T-helper 2 cell (primary cell): ENCODE measurements around the gene DUSP28.
A peak's percentile ranks its signal among the peaks of the same experiment; 100 is the strongest.
"Not testable (repeated sequence)": the region's sequence is repeated elsewhere in the genome, so short reads cannot be mapped to it uniquely, and the experiment has no call there.

Experiments
- DNase-seq, 5 experiments: peaks; one replicate each; pipeline versions ENCODE4 v3.0.0 to v3.0.0-alpha.2; 2012 to 2022

The DUSP28 gene

DNA sequence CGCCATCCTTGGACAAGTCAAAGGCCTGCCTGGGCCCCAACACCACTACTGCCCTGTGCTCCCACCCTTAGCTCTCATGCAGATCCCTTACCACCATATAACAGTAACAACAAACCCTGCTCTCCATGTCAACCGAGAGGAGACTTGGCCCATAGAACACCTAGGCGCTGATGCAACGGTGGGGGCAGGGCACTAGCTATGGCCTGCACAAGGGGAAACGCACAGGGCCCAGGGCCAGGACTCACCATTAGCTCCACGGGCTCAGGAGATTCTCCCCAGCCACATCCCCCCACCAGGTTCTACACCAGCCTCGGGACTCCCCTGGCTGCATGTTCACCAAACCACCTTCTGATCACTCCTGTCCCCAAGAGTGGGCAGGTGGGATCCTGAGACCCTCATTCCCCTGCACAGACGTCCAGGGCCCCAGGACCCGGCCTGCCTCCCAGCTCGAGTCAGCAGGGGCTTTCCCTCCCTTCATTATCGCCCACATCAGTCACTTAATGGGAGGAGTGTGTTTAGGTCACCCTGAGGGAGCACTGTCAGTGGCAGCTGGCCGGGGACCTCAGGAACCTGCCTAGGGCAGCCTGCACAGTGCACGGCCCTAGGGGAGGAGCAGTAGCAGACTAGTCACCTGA, 31.6 kb upstream of the DUSP28 start:
- DNase-seq: no peak

DNA sequence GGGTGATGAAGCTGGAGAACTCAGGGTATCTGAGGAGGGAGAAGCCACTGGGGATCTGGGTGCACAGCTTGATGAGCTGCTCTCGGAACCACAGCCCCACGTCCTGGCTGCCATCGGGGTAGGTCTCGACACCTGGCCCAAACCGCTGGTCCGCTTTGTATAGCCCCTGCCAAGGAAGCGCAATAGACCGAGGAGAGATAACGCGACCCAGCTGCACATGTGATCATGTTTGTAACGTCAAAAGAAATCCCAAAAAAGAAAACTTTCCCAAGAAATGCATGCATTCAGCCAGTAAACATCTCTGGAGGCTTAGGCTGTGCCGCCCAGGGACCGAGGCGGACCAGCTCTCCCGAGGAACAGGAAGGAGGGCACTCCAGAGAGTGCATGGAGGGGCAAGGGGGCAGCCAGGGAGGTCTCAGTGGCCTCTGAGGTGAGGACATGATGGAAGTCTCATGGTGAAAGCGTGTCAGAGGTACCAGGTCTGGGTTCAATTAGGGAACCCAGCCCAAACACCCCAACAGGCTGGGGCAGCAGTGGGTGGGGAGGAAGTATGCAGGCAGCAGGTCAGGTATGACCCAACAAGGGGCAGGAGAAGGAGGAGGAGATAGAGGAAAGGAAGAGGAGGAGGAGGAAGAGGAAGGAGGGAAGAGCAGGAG, 30.7 kb upstream of the DUSP28 start:
- DNase-seq: no peak

DNA sequence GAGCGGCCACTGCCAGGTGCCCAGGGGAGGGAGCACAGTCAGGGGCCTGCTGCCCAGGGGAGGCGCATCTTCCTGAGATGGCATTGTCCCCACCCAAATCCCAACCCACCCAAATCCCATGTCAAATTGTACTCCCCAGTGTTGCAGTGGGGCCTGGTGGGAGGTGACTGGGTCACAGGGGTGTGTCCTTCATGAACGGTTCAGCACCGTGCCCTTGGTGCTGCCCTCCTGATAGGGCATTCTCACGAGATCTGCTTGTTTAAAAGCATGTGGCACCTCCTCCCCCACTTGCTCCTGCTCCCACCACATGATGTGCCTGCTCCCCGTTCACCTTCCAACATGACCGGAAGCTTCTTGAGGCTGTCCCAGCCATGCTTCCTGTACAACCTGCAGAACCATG, 30.0 kb upstream of the DUSP28 start:
- DNase-seq: no peak

DNA sequence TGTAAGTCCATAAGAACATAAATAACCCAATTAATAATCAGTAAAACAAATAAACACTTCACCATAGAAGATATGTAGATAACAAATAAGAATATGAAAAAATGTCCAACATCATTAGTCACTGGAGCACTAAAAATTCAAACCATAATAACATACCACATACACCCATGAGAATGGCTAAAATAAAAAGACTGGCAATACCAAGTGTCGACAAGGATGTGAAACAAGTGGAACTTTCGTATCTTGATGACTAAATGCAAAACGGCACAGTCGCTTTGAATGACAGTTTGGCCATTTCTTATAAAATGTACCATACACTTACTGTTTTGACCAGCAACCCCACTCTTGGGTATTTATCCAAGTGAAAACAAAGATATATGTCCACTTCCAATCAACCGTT, 29.1 kb upstream of the DUSP28 start:
- no peak for DNase-seq

DNA sequence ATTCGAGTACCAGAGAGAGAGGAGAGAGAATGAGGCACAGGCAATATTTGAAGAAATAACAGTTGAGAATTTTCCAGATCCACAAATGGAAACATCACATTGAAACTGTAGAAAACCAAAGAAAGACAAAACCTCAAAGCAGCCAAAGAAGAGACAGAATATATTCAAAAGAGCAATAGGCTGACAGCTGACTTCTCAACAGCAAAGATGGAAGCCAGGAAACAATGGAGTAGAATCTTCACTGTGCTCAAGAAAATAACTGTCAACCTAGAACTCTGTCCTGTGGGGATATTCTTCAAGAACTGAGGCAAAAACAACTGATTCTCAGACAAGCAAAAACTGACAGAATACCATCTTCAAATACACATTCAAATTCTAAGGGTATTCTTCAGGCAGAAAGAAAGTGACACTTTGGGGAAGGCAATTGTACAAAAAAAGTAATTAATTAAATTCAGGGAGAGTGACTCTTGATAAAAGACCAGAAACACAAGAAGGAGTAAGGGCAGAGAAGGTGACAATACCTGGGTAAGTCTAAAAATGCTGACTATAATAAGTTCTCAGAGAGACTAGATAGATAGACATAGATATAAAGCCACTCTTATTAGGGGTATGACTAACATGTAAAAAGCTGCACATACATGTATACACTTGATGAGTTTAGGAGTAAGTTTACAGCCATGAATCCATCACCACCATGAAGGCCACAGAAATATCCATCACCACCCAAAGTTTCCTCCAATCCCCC, 28.0 kb upstream of the DUSP28 start:
- DNase-seq: no peak

DNA sequence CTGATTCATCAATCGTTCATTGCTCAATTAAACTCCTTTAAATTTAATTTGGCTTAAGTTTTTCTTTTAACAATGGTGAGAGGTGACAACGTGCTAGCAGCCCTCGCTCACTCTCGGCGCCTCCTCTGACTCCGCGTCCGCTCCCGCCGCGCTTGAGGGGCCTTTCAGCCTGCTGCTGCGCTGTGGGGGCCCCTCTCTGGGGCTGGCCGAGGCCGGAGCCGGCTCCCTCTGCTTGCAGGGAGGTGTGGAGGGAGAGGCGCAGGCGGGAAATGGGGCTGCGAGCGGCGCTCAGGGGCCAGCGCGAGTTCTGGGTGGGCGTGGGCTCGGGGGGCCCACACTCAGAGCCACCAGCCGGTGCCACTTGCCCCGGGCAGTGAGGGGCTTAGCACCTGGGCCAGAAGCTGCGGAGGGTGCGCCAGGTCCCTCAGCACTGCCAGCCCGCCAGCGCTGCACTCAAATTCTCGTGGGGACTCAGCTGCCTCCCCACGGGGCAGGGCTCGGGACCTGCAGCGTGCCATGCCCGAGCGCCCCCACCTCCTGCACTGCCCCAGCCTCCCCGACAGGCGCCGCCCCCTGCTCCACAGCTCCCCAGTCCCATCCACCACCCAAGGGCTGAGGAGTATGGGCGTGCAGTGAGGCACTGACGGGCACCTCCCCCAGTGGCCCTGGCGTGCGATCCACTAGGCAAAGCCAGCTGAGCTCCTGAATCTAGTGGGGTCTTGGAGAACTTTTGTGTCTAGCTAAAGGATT, 22.0 kb upstream of the DUSP28 start:
- DNase-seq: no peak

DNA sequence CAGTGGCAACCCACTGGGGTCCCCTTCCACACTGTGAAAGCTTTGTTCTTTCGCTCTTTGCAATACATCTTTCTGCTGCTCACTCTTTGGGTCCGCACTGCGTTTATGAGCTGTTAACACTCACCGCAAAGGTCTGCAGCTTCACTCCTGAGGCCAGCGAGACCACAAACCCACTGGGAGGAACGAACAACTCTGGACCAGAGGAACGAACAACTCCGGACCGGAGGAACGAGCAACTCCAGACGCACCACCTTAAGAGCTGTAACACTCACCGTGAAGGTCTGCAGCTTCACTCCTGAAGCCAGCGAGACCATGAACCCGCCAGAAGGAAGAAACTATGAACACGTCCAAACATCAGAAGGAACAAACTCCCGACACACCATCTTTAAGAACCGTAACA, 21.1 kb upstream of the DUSP28 start:
- DNase-seq: not testable (repeated sequence)

DNA sequence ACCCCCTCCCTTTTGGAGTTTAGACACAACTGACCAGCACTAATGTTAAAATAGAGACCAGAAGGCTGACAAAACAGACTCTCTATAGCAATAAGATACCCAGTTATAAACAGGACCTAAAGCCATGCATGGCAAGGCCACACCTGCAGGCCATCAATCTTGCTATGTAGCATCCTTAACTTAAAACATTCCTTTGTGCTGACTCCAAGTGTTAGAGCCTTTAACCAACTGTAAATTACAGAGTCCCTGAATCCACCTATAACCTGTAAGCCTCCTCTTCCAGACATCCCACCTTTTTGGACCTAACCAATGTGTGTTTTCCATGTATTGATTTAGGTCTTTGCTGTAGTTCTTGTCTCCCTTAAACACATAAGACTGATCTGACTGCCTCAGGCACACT, 20.3 kb upstream of the DUSP28 start:
- no peak for DNase-seq

DNA sequence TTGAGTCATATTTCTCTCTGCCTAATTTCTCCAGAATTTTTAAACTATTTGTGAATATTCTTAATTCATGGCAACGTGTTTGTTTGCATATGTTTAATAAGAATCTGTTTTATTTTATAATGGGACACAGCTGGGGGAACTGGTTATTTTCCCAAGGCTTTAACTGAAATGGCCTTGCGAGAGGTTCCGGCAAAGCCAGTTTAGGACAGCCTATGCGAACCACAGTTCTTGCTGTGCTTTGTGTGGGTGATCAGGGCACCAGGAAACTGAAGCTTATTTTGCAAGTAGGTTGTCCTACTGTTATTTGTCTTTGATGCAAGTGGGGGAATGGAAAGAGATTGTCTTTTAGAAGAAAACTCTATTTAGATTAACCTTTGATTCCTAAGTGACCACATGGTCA, 8.9 kb upstream of the DUSP28 start:
- no peak for DNase-seq

DNA sequence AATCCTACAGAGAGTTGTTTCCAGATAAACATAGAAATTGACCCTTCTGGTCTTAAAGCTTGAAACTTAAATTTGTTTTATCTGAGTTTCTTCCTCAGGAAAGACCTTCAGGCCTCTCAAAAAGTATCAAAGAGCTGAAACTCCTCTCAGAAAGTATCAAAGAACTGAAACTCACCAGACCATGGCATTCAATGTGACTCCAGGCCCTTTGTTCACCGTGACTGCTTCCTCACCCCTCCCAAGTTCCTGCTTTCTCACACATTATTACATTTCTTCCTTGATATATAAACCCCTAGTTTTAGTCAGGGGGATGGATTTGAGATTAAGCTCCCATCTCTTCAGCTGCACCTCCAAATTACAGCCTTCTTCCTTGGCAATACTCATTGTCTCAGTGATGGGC, 8.3 kb upstream of the DUSP28 start:
- DNase-seq: no peak

DNA sequence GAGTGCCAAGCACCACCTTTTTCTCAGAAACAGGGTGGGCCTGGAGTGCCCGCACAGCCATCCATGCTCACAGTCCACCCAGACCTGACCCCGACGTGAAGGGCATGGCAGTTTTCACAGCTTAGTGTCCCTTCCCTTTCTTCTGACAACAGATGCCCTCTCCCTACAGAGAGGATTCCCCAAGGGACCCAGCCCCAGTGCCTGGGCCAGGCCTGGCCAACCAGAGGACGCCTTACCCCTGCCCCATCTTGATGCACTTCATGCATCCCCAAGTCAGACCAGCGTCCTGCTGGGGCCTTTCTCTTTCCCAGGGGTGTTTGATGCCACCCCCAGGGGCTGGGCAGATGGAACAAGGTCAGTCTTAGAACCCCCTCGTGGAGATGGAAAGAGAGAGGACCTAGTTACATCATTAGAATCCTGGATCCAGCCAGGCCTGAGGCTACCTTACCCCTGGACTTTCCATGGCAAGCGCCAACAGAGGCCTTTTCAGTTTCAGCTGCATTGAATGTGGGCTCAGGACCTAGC, 6.1 kb upstream of the DUSP28 start:
- no peak for DNase-seq

DNA sequence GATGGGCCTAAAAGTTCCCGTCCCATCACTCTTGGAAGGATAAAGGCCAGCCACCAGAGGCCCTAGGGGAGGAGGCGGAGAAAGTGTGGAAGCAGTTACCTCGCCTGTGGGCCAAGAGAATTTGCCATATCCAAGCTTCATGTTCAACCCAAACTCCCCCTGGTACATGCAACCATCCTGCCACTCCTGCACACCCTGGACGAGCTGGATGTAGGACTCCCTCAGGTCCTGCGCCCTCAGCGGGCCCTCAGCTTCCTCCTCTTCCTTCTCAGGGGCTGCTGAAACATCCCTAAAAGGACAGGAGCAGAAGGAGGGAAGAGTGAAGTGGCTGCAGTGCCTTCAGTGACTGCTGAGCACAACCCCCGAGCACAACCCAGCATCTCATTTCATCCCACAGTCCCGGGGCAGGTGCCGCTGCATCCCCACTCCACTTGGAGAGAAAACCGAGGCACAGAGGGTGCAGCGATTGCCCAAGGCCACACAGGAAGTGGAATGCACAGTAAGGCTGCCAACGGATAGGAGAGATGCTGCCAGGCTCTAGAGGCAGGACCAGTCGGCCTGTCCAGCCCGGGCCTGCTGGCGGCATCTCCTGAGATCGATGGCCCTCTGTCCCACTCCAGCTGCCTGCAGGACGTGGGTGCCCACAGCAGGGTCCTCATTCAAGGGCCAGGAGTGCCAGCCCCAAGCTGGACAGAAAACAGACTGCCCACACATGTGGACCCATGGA, 5.2 kb upstream of the DUSP28 start:
- DNase-seq: no peak

DNA sequence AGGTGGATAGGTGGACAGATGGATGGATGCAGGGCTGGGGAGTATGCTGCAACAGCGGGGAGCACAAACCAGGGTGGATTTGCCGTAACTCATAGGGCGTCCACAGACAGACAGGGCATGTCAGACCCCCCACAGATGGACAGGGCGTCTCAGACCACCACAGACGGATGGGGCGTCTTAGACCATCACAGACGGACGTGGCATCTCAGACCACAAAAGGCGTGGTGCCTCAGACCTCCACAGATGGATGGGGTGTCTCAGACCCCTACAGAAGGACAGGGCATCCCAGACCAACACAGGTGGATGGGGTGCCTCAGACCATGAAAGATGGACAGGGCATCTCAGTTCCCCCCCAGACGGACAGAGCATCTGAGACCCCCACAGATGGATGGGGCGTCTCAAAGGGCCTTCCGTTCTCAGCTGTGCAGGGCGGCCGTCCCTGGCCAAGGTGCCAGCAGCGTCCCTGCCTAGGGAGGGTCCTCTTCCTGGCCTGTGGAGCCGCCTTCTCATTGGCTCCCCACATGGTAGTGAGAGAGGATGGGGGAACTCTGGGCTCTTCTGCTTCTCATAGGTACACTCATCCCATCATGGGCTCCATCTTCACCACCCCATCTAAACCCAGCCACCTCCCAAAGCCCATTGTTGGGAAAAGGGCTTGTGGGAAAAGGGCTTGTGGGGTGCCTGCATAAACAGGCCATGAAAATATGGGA, 4.5 kb upstream of the DUSP28 start:
- no peak for DNase-seq

DNA sequence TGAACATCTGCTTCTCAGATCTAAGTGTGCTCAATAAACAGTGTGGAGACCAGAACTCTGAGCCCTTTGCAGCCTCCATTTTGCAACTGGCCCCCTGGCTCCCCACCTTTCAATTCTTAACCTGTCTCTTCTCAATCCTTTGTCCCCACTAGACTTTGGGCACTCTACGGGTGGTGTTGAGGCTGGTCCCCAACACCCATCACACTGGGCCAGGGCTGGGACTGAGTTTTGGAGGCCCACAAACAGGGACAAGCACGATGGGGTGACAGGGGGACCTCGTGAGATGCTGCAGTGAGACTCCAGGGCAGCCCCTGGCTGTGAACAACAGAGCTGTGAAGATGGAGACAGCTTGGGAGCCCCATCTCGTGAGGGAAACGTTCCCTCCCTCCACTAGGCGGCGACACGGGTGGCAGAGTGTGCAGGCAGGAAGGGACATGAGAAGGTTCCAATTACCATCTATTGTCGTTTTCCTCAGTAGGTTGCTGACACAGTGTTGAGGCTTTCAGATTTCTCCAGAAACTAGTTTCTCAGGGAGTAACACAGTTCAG, 3.5 kb upstream of the DUSP28 start:
- peak; percentile 29 to 79 (median 59) for DNase-seq

DNA sequence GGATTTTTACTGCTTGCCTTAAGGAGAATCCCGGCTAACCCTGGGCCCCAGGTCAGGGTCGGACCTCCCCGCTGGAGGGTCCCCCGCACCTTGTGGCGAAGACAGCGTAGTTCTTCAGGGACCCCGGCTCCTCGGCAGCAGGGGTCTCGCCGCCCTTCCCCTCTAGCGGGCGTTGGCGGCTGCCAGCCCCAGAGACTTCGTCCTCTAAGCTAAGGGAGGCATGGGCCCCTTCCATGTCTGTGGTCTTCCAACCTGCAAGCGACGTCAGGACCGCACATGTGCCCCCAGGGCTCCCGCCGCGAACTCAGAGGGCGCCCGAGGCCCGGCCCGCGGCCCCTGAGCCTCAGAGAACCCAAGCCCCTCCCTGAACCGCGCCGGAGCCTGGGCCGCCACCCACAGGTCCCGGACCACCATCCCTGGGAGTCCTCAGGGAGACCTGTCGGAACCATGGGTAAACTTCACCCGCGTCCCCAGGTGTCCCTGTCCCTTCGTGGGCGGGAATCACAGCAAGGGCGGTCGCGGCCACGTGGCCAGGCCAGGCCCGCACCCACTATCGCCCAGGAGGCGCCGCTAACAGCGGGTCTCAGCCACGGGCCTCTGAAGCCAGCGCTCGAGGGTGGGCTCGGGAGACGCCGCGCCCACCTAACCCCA, 2.9 kb upstream of the DUSP28 start:
- no peak for DNase-seq

DNA sequence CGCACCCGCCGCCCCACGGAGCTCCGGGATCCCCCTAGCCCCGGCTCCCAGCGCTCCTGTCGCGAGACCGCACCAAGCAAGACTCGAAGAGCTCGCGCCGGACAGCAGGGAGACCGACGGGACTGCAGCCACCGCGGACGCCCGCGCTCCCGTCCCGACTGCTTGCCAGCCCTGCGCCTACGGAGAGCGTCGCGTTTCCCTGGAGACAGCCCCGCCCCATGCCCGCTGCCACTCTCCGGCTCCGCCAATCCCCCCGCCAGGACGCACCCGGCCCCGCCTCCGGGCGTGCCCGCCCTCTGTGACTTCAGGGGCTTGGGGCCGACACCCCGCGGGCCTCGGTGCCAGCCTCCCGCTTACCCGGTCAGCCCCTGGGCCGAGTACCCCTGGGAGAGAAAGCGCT, 2.3 kb upstream of the DUSP28 start, which contains the start of gene ANKMY1:
Gene ANKMY1, minus strand, starts transcription at position 181 of the 400 bp plus-strand sequence. CDS start 653 bp downstream, outside the sequence.
- peak; percentile 26 to 81 (median 49) for DNase-seq

DNA sequence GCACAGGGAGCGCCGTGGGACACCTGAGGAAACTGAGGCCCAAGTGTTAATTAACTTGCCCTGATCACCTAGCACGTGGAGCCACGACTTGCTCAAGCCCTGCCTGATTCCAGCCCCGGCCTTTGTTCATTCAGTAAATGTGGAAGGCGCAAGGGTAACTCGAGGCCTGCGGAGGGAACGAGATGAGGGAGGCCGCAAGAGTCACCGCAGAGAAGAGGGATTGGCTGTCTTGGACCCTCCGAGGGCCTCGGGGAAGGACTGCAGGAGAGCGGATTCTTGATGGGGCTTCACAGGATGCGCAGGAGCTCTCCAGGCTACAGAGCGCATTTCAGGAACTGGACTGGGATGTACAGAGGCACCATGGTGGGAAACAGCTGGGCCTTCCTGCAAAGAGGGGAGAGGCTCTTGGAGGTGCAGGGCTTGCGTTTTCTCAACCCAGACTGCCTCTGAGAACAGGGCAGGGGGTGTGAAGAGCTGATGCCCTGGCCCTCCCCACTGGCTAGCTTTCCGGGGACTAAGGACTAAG, 1.9 kb upstream of the DUSP28 start:
- DNase-seq: no peak

DNA sequence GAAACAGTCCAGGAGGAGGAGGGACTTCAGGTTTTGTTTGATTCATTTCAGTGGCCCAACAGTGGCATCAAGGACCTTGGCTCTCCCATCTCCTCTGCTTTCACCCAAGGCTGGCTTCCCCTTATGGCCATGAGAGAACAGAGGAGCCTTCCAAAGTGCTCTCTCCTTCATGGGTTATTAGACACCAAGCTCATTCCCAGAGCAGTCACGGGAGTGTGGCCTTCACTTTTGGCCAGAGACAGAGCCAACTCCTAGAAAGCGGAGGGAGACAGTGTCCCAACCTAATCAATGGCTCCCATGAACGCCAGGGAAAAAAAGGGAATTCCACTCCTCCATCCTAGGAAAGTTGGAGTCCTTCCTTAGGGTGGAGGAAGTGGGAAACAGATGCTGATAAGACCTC, 871 bp upstream of the DUSP28 start:
- DNase-seq: no peak

DNA sequence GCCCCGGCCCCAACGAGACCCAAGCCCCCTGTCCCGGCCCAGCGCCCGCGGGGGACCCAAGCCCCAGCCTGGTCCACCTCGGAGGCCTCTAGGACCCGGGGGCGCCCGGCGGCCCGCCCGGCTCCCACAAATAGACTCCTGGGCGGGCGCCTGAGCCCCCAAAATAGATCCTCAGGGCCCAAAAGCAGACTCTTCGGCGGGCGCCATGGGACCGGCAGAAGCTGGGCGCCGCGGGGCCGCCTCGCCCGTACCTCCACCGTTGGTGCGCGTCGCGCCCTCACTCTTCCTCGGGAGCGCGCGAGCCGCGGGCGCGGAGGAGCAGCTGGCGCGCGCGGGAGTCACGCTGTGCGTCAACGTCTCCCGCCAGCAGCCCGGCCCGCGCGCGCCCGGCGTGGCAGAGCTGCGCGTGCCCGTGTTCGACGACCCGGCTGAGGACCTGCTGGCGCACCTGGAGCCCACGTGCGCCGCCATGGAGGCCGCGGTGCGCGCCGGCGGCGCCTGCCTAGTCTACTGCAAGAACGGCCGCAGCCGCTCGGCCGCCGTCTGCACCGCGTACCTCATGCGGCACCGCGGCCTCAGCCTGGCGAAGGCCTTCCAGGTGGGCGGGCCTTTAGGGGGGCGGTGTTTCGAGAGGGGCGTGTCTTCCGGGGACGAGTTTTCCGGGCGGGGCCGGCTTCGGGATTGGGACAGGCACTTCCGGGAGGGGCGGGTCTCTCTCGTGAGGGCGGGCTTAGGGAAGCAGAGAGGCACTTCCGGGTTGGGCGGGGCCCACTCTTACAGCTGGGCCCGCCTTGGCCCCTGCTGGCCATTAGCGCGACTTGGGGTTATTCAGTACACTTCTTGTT, 545 bp downstream of the DUSP28 start:
- DNase-seq: peak; percentile 97 to 100 (median 99)
